Endothelial cell of umbilical vein (primary cell): ENCODE data around the gene GCNT1. TPM values are rescaled to one million over a fixed set of nuclear protein-coding genes. Genes with fewer than 3 reads are reported as not detected.
"Not testable (repeated sequence)": the region's sequence is repeated elsewhere in the genome, so short reads cannot be mapped to it uniquely, and the experiment has no call there.

Source experiments
- BruUV-seq: library from RNA; stranded (reverse); fragments of 400-500 nt; replicated peaks from 2 replicates; lab custom pipeline; 2021; lab: Mats Ljungman, UMichigan
- CTCF ChIA-PET: fragments of 300-600, 350-600 bp; sonication (Branson Sonifier 250); formaldehyde crosslinking; loops from one replicate; lab custom pipeline; 2021; ENCODE audit warnings: antibody characterized with exemption, inconsistent platforms; lab: Charles Lee
- POLR2A ChIA-PET: fragments of 300-600, 350-600 bp; sonication (Branson Sonifier 250); formaldehyde crosslinking; loops from one replicate; lab custom pipeline; 2021; ENCODE audit warnings: antibody characterized with exemption, inconsistent platforms; lab: Charles Lee
- DNase-seq: peaks from one replicate; pipeline ENCODE4 v3.0.0-alpha.2; 2011; ENCODE audit warnings: low read depth, low spot score
- FAIRE-seq: peaks from 2 replicates; lab custom pipeline; 2011; peaks lifted over from hg19 to GRCh38; lab: Jason Lieb, UNC
- H2AFZ ChIP-seq: 2 replicates; pipeline ENCODE4 v1.6.0; 2012; ENCODE audit warnings: low read depth, low read length, control low read depth, inconsistent platforms
- H3K27ac ChIP-seq: 2 replicates; pipeline ENCODE4 v1.5.1; 2011; ENCODE audit warnings: low read depth, mild to moderate bottlenecking, control low read depth, low read length, moderate library complexity; ENCODE audit not compliant: insufficient read depth
- H3K27me3 ChIP-seq, 2 experiments: 2 replicates each; pipeline versions ENCODE4 v1.6.0 to v1.6.1; 2011; ENCODE audit warnings: low read length in 2 of 2, mixed read lengths in 1 of 2; ENCODE audit not compliant: control insufficient read depth in 2 of 2, insufficient read depth in 2 of 2
- H3K36me3 ChIP-seq, 2 experiments: 2 replicates in 1 of 2; 3 replicates in 1 of 2; pipeline ENCODE4 v1.5.1; 2011; ENCODE audit warnings: low read length in 2 of 2, mild to moderate bottlenecking in 1 of 2, moderate library complexity in 1 of 2; ENCODE audit not compliant: control insufficient read depth in 2 of 2, insufficient read depth in 2 of 2; ENCODE audit errors: extremely low read depth in 1 of 2
- H3K4me1 ChIP-seq: 3 replicates; pipeline ENCODE4 v1.5.1; 2011; ENCODE audit warnings: mild to moderate bottlenecking, low read length; ENCODE audit not compliant: control insufficient read depth, insufficient read depth; ENCODE audit errors: extremely low read depth
- H3K4me2 ChIP-seq: 2 replicates; pipeline ENCODE4 v1.6.1; 2011; ENCODE audit warnings: low read length, control low read depth, mixed read lengths; ENCODE audit not compliant: insufficient read depth
- H3K4me3 ChIP-seq, 3 experiments: fragments of 200-600 bp in 1 of 3; sonication (generic), shearing (Covaris generic) in 1 of 3; replicated peaks in 1 of 3; 2 replicates each; pipeline ENCODE4 v1.5.1; 2011 to 2016; ENCODE audit warnings: control low read depth in 3 of 3, low read length in 3 of 3, mild to moderate bottlenecking in 2 of 3, inconsistent platforms in 1 of 3, low read depth in 1 of 3, moderate library complexity in 1 of 3; ENCODE audit not compliant: insufficient read depth in 1 of 3
- H3K79me2 ChIP-seq: 2 replicates; pipeline ENCODE4 v1.6.0; 2012; ENCODE audit warnings: low read length, inconsistent platforms; ENCODE audit not compliant: control insufficient read depth, insufficient read depth
- H3K9ac ChIP-seq: replicated peaks from 2 replicates; pipeline ENCODE3; 2011; ENCODE audit warnings: low read length, control low read depth; ENCODE audit not compliant: insufficient read depth; ENCODE audit errors: extremely low read depth
- H3K9me1 ChIP-seq: replicated peaks from 3 replicates; pipeline ENCODE4 v1.6.0; 2011; ENCODE audit warnings: mild to moderate bottlenecking, low read length; ENCODE audit not compliant: control insufficient read depth, insufficient read depth; ENCODE audit errors: extremely low read depth
- H3K9me3 ChIP-seq: replicated peaks from 2 replicates; pipeline ENCODE4 v1.5.1; 2012; ENCODE audit warnings: low read length, inconsistent platforms; ENCODE audit not compliant: control insufficient read depth, insufficient read depth
- H4K20me1 ChIP-seq: replicated peaks from 2 replicates; pipeline ENCODE3; 2011; ENCODE audit warnings: mild to moderate bottlenecking, low read length; ENCODE audit not compliant: control insufficient read depth, insufficient read depth; ENCODE audit errors: extremely low read depth
- FOS ChIP-seq: IDR thresholded peaks from 2 replicates; pipeline ENCODE4 v1.6.1; 2011; ENCODE audit warnings: mild to moderate bottlenecking, low read length, moderate library complexity, borderline replicate concordance; ENCODE audit not compliant: insufficient read depth
- POLR2AphosphoS5 ChIP-seq: IDR thresholded peaks from 2 replicates; pipeline ENCODE4 v1.6.1; 2012; ENCODE audit warnings: low read depth, mild to moderate bottlenecking, control low read depth, low read length, moderate library complexity; ENCODE audit not compliant: insufficient read depth
- dilution Hi-C: fragments of 300-500 bp; cut with MboI; formaldehyde crosslinking; loops from one replicate; pipeline ENCODE4 v1.15.0; 2019; ENCODE audit warnings: low sequenced_read_pairs; ENCODE audit not compliant: extremely low pct_ligation_motif_present
- intact Hi-C: fragments of 100-400 bp; cut with micrococcal nuclease; formaldehyde crosslinking; loops from one replicate; pipeline ENCODE4 v1.10.0; 2022
- polyA plus RNA-seq, 4 experiments: library from polyadenylated mRNA; depleted of rRNA in 3 of 4; stranded (reverse) in 3 of 4; unstranded in 1 of 4; fragments of >200 nt; gene quantifications; 2 replicates each; pipeline versions ENCODE4 v1.2.1 to v1.2.3, GENCODE V29; 2011 to 2012; ENCODE audit warnings: missing spikeins in 1 of 4
- total RNA-seq: library from RNA; stranded (reverse); gene quantifications from 2 replicates; pipeline ENCODE4 v1.2.3, GENCODE V29; 2021

Gene GCNT1
- total and polyA plus RNA-seq, 2 donors (not counting 3 experiments of a cell fraction or from before 2014, with no cell fraction given): 18.1 to 30.9 TPM

- no peaks in the 10 kb centered on the region for H3K27me3 ChIP-seq
- H3K79me2 ChIP-seq: no peaks in the 10 kb centered on the region
- H3K9ac ChIP-seq: no peak overlapping the region
- no peak overlapping the region for H3K4me3 ChIP-seq
- POLR2A ChIA-PET: no interaction called here
- H3K9me3 ChIP-seq: no peaks in the 10 kb centered on the region
- BruUV-seq: no TSS peak
- no peak overlapping the region for H3K27ac ChIP-seq
- no peak overlapping the region for H2AFZ ChIP-seq
- H4K20me1 ChIP-seq: no peaks in the 10 kb centered on the region
- no peaks in the 10 kb centered on the region for H3K36me3 ChIP-seq
- FAIRE-seq (no peak), DNase-seq (no peak)
- CTCF ChIA-PET: interaction anchor here (1.4 to 1.9 kb wide), 3 partner anchors 14 to 225 kb away, joined by 3 to 8 read pairs (median 3); no protein-coding TSS in a partner anchor
- dilution Hi-C loops (no loop called here), intact Hi-C loops (no loop called here)
- no peaks in the 10 kb centered on the region for H3K9me1 ChIP-seq
- H3K4me1 ChIP-seq: no peaks in the 10 kb centered on the region
- TF ChIP-seq FOS (peak; percentile 35), POLR2AphosphoS5 (no peak)
- no peak overlapping the region for H3K4me2 ChIP-seq
These were observed 25.1 kb upstream of the GCNT1 start for GRCh38 chr9:76433836-76434235.

GRCh38 chr9:76434897-76435296 is 24.1 kb upstream of the GCNT1 start:
- POLR2A ChIA-PET, H3K9me1 ChIP-seq, H3K36me3 ChIP-seq, FAIRE-seq, H3K4me3 ChIP-seq, H2AFZ ChIP-seq, H3K27ac ChIP-seq, DNase-seq, H3K79me2 ChIP-seq, dilution Hi-C loops, H3K27me3 ChIP-seq, BruUV-seq, H3K4me1 ChIP-seq, H3K9me3 ChIP-seq, intact Hi-C loops, H4K20me1 ChIP-seq, H3K4me2 ChIP-seq, H3K9ac ChIP-seq: not testable (repeated sequence)
- CTCF ChIA-PET: interaction anchor here (1.4 kb wide), 2 partner anchors 31 to 224 kb away, joined by 3 read pairs; no protein-coding TSS in a partner anchor

GRCh38 chr9:76437017-76437699 is 21.8 kb upstream of the GCNT1 start:
- H3K9ac ChIP-seq, H2AFZ ChIP-seq, H4K20me1 ChIP-seq, H3K4me2 ChIP-seq, H3K9me3 ChIP-seq, H3K4me3 ChIP-seq, FAIRE-seq, H3K9me1 ChIP-seq, BruUV-seq, H3K4me1 ChIP-seq, H3K36me3 ChIP-seq, dilution Hi-C loops, DNase-seq, H3K79me2 ChIP-seq, POLR2A ChIA-PET, H3K27me3 ChIP-seq, intact Hi-C loops, H3K27ac ChIP-seq: not testable (repeated sequence)
- CTCF ChIA-PET: interaction anchor here (0.6 kb wide), 1 partner anchor 277 kb away, joined by 3 read pairs; no protein-coding TSS in a partner anchor
